ENCODE results near the gene ITGAD.

DNA sequence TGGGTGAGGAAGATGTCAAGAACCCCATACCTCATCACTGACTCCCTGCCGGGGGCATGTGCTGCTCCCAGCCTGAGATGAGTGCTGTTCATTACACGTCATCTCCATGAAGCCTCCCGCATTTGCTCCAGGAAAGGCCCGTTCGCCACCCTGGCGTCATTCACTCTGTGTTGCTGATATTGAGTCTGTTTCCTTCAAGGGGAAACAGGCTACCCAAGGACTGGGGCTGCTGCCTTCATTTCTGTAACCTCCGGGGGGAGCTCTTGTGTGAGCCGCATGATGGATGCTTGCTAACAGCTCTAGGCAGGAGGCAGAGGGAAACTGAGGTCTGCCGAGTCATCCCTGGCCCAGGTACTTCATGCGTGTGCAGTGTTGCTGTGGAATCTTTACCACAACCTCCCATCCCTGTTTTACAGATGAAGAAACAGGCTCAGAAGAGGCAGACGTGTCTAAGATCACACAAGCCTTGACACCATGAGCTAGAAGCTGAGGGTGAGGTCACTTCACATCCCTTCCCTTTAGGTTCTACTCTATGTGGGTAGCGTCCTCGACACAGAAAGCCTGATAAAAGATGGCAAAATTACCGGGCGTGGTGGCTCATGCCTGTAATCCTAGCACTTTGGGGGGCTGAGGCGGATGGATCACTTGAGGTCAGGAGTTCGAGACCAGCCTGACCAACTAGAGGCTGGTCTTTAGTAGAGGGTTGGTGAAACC lies 62.6 kb downstream of the ITGAD start:
- no peak for TF ChIP-seq CTCF (IDR thresholded peaks at IDR 0.05)
- TF ChIP-seq POLR2A (IDR thresholded peaks at IDR 0.05), result no peak
